NB4 (cell line): ENCODE measurements around the gene NCAM2.

ENCODE experiments used
- MAX ChIP-seq: IDR thresholded peaks from 2 replicates; pipeline ENCODE4 v1.6.1; 2011; ENCODE audit warnings: low read depth, low read length
- POLR2A ChIP-seq: IDR thresholded peaks from 2 replicates; pipeline ENCODE4 v1.6.1; 2011; ENCODE audit warnings: mild to moderate bottlenecking; ENCODE audit not compliant: insufficient read length; ENCODE audit errors: extremely low read depth
- TF ChIP-seq, protein P1 (sequence below): IDR thresholded peaks from one replicate; pipeline ENCODE4 v1.5.1; 2012; ENCODE audit warnings: low read depth, low read length

- TF ChIP-seq, protein P1, sequence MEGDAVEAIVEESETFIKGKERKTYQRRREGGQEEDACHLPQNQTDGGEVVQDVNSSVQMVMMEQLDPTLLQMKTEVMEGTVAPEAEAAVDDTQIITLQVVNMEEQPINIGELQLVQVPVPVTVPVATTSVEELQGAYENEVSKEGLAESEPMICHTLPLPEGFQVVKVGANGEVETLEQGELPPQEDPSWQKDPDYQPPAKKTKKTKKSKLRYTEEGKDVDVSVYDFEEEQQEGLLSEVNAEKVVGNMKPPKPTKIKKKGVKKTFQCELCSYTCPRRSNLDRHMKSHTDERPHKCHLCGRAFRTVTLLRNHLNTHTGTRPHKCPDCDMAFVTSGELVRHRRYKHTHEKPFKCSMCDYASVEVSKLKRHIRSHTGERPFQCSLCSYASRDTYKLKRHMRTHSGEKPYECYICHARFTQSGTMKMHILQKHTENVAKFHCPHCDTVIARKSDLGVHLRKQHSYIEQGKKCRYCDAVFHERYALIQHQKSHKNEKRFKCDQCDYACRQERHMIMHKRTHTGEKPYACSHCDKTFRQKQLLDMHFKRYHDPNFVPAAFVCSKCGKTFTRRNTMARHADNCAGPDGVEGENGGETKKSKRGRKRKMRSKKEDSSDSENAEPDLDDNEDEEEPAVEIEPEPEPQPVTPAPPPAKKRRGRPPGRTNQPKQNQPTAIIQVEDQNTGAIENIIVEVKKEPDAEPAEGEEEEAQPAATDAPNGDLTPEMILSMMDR = no peak
- no peak for TF ChIP-seq MAX
- no peak for TF ChIP-seq POLR2A
Measured at GRCh38 chr21:20997311-20997635, 936 bp upstream of the NCAM2 start.
